ENCODE measurements around the gene SCTR. TPM values are rescaled to one million over a fixed set of nuclear protein-coding genes. Genes with fewer than 3 reads are reported as not detected.

Gene SCTR
- total RNA-seq, 1 experiment from 2014 or later = not detected

DNA sequence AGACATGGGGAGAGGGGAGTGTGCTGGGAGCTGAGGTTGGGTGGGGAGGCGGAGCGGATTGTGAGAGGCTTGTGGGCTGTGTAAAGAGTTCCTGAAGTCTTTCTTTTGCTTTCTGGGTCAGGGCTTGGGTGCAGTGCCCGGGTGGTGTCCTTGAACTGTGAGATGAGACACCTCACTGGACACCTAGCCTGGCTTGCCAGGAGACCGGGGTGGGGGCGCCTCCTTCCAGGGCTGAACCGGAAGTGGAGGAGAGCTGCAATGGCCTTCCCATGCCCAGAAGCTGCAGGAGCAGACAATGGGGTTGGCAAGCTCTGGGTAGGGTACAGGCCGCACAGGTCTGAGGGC, 88.4 kb downstream of the SCTR start:
- in situ Hi-C loops (cut with HindIII; ENCODE audit: low sequenced_read_pairs) = no loop called here
- no peak for DNase-seq (ENCODE audit: low spot score)

DNA sequence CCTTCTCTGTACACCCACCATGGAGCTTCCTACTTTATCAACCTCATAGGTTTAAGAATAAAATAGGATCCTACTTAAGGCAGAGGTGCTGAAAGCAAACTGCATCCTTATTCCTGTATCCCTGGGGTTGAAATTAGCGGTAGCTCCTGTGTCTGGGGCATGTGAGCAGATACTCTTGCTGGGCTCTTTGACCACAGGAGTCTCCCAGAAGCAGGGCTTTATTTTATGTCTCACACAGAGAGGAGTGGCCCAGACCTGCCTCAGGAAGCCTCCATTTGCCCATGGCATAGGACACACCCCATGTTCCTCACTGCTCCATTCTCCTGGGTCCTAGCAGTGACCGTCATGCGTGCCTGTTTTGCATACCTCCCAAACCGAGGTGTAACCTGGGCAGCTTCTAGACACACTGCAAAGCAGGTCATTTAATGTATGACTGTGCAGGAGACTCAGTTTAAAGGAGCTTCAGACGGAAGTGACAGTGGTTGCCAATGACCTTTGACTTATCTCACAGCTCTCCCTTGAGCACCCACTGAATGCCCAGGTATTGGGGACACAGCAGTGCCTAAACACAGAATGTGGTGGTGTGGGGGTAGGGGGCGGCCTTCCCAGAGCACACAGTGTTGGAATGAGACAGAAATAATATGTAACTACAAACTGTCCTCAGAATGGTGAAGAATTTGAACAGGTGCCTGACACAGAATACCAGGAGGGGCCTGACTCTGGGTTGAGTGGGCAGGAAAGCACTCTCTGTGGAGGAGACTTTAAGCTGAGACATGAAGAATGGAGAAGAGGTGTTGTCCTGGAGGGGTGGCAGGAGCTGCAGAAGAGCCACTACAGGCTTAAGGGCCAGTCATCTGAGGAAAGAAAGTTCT, 89.0 kb downstream of the SCTR start:
- in situ Hi-C loops (cut with HindIII; ENCODE audit: low sequenced_read_pairs) = no loop called here
- no peak for DNase-seq (ENCODE audit: low spot score)

DNA sequence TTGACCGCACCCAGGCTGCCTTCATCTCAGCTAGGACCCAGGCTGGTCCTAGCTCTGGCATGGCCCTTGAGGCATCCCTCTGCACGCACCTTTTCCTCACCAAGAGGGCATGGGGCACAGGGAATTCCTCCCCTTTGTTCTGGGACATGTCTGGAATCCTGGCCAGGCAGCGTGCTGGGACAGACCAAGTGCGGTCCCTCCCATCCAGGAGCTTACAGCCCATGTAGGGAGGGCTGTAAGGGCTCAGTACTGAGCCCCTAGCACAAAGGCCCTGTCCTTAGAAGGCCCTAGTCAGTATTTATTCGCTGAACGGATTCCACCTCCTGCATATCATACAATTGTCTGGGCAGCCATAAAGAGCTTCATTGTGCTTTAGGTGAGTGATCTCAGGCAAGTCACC, 89.6 kb downstream of the SCTR start:
- in situ Hi-C loops (cut with HindIII; ENCODE audit: low sequenced_read_pairs) = no loop called here
- DNase-seq (ENCODE audit: low spot score) = no peak

DNA sequence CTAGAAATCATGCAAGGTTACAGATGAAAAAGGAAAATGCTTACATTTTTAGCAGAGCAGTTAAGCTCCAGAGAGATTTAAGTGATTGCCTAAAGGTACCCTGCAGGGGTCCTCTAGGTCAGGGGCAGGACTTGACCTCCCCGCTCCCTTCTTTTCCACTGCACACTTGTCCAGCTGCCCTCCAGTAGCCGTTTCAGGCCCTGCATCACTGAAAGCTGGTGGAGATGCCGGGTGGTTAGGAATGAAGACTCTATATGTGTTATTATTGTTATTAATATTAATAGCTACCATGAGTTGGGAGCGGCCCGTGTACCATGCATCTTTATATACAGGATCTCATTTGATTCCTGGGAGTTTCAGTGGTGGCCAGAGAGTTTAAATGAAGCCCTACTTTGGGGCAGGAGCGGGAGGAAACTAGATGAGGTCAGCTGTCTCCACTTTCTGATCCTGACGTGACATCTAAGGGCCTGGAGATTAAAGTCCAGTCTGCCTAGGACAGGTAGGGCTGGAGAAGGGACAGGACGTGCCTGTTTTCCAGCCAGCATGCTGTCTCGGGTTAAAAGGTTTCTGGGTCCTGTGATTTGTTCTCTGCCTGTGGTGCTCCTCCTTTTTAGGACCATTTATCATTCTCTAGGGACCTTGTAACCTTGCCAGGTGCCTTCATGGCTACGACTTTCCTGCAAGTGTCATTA, 90.5 kb downstream of the SCTR start:
- DNase-seq (ENCODE audit: low spot score) = peak; percentile 3
- in situ Hi-C loops (cut with HindIII; ENCODE audit: low sequenced_read_pairs) = no loop called here

DNA sequence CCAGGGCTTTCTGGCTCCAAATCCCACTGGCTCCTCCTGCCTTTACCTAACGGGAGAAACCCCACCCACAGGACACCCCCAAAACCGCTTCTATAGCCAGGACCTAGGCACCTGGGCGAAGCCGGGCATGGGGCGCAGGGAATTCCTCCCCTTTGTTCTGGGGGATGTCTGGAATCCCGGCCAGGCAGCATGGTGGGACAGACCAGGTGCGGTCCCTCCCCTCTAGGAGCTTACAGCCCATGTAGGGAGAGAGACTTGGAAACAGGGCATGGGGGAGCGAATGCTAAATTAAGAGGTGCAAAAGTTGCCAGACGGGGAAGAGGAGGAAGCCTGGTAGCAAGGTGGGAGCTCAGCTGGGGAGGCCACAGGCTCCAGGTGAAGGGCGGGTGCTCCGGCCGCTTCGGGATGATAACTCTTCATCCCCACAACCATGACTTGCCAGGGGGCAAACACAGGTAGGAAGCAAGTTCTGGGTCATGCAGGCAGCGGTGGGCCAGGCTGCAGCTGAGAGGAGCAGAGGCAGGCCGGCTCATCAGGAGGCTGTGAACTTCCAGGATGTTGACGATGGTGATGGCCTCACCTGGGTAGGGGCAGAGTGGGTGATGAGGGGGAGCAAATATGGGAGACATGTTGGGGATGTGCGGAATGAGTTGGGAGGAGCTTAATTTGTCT, 91.3 kb downstream of the SCTR start:
- in situ Hi-C loops (cut with HindIII; ENCODE audit: low sequenced_read_pairs) = no loop called here
- no peak for DNase-seq (ENCODE audit: low spot score)

DNA sequence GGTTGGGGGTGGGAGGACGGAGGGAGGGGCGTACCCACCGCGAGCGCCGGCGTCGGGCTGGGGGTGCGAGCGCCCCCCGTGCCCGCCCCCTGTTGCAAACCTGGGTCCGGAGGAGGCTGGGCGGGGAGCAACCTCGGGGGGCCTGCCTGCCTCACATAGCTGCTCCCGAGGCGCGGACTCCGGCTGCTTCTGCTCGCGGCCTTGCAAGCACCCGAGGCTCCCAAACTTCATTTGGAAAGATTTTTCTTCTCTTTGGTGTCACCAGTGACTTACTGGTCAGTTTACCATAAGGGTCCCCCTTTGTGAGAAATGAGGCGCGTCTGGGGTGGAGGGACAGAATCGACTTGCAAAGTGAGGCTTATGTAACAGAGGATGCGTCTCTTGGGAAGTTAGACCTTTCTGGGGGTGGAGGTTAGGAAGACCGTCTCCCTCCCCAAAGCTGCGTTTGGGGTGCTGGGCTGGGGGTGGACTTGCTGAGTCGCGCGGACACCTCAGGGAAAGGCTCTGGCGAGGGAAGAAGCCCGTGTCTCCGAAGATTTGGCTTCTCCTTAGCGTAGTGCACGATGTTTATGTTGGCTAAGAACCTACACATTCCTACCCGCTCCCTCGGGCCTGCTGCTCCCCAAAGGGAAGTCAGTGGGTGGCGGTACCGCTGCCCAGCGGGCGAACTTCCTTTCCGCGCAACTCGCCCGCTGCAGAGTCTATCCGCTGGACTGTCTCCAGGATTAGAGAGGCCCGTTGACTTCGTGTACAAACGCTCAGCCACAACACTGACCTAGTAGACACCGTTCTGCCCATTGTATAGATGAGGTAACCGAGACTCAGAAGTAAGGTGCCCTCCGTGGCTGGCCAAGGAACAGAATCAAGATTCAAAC, 92.1 kb downstream of the SCTR start:
- in situ Hi-C loops (cut with HindIII; ENCODE audit: low sequenced_read_pairs) = no loop called here
- peak; percentile 5 for DNase-seq (ENCODE audit: low spot score)

DNA sequence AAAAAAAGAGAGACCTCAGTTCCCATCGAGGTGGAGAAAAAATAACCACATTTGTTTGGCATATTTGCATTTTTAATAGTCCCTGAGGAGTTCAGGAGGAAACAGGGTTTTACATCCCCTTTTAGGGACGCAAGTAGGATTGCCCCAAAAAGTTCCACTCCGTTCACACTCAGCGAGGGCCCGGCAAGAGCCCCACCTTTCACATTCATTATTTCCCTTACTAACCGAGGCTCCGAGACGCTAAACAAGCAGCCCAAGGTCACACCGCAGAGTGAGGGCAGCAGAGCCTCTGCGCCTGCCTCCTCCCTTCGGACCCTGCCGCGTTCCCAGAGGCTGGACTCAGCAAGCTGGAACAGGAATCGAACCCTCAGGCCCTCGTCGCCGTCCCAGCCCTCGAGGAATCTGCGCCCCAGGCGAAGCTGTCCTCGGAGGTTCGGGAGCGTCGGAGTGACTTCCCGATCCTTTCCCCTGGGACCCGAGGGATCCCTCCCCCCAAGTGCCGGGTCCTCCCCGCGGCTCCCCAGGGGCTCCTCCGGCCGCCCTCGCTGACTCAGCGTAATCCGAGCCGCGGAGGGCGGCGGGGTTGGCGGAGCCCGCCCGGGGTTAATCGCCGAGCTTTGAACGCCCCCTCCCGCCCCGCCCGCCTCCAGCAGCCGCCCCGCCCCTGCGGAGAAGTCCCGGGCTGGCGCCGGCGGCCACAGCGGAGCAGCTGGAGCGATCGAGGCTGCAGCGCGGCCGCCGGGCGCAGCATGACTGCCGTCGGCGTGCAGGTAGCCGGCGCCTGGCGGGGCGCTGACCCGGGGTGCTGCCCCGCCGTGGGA, 92.9 kb downstream of the SCTR start, which contains the start of gene TMEM37:
TSS of gene TMEM37 (plus strand) at position 700 of the 821 bp plus-strand sequence. CDS start at position 750, 50 bp downstream.
- in situ Hi-C loops (cut with HindIII; ENCODE audit: low sequenced_read_pairs) = no loop called here
- DNase-seq (ENCODE audit: low spot score) = no peak

DNA sequence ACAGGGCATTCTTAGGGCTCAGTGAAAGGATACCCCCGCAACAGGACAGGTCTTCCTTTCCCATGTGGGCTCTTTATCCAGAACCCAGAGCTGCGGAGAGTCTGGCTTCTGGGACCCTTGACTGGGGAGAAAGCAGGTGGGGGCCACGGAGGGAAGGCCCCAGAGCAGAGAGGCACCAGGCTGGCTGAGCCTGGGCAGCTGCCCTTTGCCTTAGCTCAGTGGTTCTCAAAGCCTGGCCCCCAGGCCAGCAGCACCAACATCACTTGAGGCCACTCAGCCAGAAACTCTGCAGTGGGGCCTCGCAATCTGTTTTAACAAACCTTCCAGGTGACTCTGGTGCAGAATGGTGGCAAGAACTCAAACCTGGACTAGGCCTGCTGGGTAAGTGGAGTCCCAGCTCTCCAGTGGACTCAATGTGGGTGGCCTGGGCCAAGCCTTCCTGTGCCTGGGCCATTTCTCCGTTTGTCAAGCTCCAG, 94.2 kb downstream of the SCTR start:
- DNase-seq (ENCODE audit: low spot score) = no peak

DNA sequence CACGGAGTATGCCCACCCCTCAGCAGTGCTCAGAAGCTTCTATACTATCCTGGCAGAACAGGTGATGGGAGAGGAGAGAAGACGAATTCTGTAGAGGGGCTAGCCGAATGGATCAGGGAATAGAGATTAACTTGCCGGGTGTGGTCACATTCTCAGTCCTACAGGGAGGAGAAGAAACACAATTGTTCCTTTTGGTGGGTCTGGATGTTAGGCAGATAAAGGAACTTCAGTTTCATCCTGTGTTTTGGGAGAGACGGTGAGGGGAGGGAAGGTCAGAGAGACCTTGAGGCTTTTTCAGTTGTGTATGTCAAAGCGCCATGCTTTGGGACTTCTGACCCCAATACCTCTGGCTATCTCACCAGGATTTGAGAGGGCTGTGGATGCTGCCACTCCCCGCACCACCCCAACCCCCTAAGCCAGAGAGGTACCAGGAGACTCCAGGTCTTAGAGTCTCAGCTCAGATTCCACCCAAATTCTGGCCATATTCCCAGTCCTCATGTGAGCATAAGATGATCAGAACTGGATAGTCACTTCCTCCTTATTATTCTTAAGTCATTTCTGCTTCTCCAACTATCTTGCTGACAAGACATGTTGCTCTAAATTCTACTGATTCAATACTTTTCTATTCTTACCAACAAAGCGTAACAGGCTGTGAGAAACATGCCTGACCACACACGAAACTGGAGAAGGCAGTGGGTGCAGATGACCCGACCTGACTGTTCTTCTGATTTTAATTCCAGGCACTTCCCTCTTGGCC, 94.9 kb downstream of the SCTR start:
- peak; percentile 3 for DNase-seq (ENCODE audit: low spot score)
- in situ Hi-C loops (cut with HindIII; ENCODE audit: low sequenced_read_pairs) = no loop called here

More for the DNA sequence above, 94.2 kb downstream of the SCTR start:
- in situ Hi-C loops (cut with HindIII; ENCODE audit: low sequenced_read_pairs) = no loop called here

DNA sequence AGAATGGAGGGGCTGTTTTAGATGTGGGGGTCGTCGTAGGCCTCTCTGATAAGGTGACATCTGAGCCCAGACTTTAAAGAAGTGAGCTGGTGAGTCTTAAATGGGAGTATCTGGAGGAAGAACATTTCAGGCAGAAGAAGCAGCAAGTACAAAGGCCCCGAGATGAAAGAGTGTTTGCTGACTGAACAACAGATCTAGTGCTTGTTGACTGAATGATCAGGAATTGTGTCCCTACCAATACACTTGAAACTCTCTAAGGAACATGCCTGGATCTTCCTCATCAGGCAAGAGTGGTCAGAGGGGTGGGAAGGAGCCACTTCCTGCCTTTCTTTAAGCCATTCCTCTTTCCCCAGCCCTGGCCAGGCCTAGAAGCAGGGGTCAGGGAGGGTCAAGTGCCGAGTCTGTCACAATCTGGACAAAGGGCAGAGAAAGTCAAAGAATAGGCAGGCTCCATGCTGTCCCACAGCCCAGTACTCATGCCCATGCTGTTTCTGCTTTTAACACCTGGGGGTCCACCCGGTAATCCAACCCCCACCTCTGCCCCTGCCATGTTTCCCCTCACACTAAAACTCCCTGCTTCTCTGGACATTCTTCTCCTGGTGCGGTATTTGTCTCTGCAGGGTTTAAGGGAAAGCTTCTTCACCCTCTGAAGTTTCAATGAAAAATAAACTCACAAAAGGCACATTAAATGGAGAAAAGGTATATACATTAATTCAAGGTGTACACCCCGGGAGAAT, 95.6 kb downstream of the SCTR start:
- DNase-seq (ENCODE audit: low spot score) = no peak
- in situ Hi-C loops (cut with HindIII; ENCODE audit: low sequenced_read_pairs) = no loop called here

DNA sequence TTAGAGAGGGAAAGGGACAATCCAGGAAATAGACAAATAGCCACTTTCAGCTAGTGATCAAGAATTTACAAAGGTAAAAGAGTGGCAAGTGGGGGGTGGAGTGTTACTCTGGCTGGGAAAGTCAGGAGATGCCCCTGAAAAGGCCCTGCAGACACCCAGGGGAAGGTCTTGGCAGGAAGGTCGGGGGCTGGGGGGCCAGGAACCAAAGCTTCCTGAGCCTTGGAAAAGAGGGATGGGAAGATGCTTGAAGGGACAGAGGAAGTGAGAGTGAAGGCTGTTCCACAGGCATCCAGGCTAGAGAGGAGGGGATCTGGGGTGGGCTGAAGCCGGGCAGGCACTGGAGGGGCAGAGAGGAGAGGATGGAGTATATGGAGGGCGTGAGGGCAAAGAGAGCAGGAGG, 96.5 kb downstream of the SCTR start:
- in situ Hi-C loops (cut with HindIII; ENCODE audit: low sequenced_read_pairs) = no loop called here
- no peak for DNase-seq (ENCODE audit: low spot score)

DNA sequence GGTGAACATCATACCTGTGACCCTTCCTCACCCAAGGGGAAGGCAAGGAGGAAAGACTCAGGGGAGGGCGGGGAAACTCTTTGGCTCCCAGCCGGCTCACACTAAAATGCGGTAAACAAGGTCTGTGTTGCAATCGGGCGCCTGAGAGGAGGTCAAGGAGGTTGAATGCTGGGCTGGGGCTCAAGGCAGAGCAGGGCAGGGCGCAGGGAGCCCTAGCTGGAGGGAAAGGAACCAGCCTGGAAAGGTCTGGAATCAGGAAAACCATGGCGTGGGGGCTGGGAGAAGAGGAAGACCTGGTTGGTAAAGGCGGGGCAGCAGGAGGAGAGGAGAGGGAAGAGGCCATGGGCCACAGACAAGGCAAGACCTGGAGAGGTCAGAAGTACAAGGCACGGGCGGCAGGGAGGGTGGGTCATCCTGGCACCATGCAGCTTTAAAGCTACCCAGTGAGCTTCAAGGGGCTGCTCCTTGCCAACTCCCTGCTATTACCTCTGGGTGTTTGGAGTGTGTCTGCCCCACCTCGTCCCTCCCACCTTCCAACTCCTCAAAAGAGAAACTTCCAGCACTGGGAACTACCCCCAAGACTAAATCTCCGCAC, 97.4 kb downstream of the SCTR start:
- no peak for DNase-seq (ENCODE audit: low spot score)
- in situ Hi-C loops (cut with HindIII; ENCODE audit: low sequenced_read_pairs) = no loop called here

DNA sequence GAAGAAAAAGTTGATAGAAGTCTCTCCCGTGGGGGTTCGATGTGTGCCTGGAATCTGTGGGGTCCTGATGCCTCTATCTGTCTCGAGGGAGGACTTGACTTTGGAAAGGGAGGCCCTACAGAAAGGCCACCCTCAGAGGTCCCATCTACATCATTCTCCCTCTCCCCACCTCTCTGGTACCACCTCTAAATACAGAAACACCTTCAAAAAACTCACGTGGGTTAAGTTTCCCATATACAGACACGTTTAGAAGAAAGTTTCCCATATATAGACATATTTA, 97.9 kb downstream of the SCTR start:
- DNase-seq (ENCODE audit: low spot score) = no peak
- in situ Hi-C loops (cut with HindIII; ENCODE audit: low sequenced_read_pairs) = no loop called here

DNA sequence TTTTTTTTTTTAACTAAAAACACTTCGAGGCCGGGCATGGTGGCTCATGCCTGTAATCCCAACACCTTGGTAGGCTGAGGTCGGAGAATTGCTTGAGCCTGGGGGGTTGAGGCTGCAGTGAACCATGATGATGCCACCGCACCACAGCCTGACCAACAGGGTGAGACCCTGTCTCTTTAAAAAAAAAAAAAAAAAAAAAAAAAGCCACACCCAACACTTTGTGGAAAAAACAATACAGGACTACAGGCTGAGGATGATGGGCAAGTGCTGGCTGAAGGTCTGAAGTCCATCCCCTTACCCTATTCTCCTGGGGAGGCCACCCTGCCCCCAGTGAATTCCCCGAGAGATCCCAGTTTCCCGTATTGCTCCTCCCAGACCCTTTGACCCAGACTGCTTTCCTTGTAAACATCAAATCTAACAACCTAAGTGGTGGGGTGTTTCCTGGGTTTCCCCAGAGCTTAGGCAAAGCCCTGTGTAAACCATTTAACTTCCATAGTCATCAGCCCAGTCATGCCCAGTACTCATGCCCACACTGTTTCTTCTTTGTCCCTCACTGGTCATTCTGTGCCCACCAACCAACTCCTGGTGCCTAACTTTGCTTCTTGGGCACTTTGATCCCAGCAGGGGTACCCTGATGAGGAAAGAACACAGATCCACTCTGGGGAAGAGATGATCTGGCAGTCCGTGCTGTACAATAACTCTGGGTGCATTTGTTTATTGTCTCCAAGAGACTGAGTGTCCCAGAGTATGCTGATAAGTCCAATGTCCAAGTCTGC, 98.5 kb downstream of the SCTR start:
- no peak for DNase-seq (ENCODE audit: low spot score)
- in situ Hi-C loops (cut with HindIII; ENCODE audit: low sequenced_read_pairs) = no loop called here

DNA sequence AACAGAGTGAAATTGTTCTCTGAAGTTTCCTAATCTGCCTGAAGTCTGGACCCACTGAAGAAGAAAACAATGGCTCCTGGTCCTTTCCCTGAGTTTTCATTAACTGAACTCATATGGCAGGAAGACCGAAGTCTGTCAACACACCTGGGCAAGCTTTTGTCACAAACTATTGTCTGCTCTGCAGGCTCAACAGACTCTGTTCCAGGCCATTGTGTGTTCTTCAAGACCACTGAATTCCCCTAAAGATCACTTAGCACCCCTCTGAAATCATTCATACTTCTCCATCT, 99.2 kb downstream of the SCTR start:
- in situ Hi-C loops (cut with HindIII; ENCODE audit: low sequenced_read_pairs) = no loop called here
- DNase-seq (ENCODE audit: low spot score) = no peak

All from G401 (cell line).